GM23338 (cell line): ENCODE results near the gene BACE2.

Experiments used
- CTCF ChIP-seq, 2 experiments: fragments of 200-600 bp in 1 of 2; sonication (generic) in 1 of 2; conservative IDR thresholded peaks; 2 replicates each; pipeline versions ENCODE4 v1.5.1 to v1.6.1; 2016 to 2017; ENCODE audit warnings: antibody characterized with exemption in 2 of 2, low read depth in 2 of 2, mild to moderate bottlenecking in 2 of 2, moderate library complexity in 1 of 2
- EZH2 ChIP-seq: fragments of 200-600 bp; sonication (generic); IDR thresholded peaks from one replicate; pipeline ENCODE4 v1.8.0; 2017; ENCODE audit warnings: antibody characterized with exemption, mild to moderate bottlenecking, low read depth; ENCODE audit not compliant: unreplicated experiment
- JUNB ChIP-seq: IDR thresholded peaks from one replicate; pipeline ENCODE4 v1.6.1; 2016; ENCODE audit warnings: antibody characterized with exemption; ENCODE audit not compliant: unreplicated experiment
- POLR2AphosphoS5 ChIP-seq: IDR thresholded peaks from 2 replicates; pipeline ENCODE4 v1.6.1; 2016; ENCODE audit warnings: antibody characterized with exemption, low read depth
- TF ChIP-seq, protein P1 (sequence below): IDR thresholded peaks from one replicate; pipeline ENCODE4 v1.6.1; 2018; ENCODE audit warnings: antibody characterized with exemption; ENCODE audit not compliant: unreplicated experiment

DNA sequence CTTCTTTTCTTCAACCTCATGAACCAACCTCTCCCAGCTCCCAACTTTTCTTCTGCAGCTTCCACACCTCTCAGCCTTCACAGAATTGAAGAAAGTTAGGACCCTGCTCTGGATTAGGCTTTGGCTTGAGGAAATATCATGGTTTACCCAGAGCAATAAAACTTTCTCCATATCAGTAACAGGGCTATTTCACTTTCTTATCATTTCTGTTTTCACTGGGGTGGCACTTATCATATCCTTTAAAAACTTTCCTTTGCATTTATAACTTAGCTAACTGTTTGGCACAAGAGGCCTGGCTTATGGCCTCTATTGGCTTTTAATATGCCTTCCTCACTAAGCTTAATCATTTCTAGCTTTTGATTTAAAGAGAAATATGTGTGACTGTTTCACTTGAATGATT lies 139.3 kb downstream of the BACE2 start:
- TF ChIP-seq JUNB, result no peak
- TF ChIP-seq CTCF (conservative IDR thresholded peaks at IDR 0.05; ENCODE audit: low read depth in 2 of 2), result no peak
- TF ChIP-seq, protein P1, sequence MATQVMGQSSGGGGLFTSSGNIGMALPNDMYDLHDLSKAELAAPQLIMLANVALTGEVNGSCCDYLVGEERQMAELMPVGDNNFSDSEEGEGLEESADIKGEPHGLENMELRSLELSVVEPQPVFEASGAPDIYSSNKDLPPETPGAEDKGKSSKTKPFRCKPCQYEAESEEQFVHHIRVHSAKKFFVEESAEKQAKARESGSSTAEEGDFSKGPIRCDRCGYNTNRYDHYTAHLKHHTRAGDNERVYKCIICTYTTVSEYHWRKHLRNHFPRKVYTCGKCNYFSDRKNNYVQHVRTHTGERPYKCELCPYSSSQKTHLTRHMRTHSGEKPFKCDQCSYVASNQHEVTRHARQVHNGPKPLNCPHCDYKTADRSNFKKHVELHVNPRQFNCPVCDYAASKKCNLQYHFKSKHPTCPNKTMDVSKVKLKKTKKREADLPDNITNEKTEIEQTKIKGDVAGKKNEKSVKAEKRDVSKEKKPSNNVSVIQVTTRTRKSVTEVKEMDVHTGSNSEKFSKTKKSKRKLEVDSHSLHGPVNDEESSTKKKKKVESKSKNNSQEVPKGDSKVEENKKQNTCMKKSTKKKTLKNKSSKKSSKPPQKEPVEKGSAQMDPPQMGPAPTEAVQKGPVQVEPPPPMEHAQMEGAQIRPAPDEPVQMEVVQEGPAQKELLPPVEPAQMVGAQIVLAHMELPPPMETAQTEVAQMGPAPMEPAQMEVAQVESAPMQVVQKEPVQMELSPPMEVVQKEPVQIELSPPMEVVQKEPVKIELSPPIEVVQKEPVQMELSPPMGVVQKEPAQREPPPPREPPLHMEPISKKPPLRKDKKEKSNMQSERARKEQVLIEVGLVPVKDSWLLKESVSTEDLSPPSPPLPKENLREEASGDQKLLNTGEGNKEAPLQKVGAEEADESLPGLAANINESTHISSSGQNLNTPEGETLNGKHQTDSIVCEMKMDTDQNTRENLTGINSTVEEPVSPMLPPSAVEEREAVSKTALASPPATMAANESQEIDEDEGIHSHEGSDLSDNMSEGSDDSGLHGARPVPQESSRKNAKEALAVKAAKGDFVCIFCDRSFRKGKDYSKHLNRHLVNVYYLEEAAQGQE, result no peak
- TF ChIP-seq EZH2, result no peak
- no peak for TF ChIP-seq POLR2AphosphoS5
